Measurements from ENCODE around the gene SLC66A2.
A peak's percentile ranks its signal among the peaks of the same experiment; 100 is the strongest.
"Not testable (repeated sequence)": the region's sequence is repeated elsewhere in the genome, so short reads cannot be mapped to it uniquely, and the experiment has no call there.

Gene SLC66A2

DNA sequence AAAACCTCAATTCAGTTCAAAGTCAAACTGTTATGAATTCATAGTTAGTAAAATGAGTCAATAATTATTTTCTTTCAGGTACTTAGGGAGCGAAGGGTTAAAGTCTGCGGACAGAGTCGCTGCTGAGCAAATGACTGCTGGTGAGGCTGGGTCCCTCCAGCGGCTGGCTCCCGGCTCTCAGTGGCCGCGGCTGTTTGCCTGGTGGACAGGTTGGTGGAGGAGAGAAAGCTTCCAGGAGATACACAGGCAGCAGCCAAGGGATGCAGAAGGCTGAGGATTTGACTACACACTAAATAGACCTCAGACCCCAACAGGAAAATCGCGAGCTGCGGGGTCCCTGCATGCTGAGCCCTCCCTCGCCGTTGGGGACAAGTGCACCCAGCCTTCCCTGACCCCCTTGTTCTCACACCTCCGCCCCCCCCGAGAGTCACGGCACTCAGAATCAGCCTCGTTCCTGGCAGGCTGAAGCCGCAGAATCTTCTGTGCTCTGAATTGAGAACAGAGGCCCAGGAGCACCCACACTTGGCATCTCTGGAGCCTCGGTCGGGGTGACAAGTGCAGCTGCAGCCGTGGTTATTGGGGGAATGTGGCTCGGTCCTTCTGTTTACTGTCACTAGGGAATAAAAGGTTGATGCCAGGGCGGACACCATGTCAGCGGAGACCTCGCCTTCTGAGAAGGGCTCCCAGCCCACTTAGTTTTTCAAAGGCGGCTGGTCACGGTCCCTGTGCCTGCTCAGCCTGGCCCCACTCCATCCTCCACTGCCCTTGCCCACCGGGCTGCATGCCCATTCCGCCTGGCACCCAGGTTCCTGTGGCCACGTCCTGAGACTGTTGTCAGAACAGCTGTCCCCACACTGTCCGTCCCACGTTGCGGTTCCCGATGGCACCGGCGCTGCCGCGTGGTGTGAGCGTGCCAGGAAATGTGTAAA, 74.0 kb downstream of the SLC66A2 start:
- no peak for DNase-seq

DNA sequence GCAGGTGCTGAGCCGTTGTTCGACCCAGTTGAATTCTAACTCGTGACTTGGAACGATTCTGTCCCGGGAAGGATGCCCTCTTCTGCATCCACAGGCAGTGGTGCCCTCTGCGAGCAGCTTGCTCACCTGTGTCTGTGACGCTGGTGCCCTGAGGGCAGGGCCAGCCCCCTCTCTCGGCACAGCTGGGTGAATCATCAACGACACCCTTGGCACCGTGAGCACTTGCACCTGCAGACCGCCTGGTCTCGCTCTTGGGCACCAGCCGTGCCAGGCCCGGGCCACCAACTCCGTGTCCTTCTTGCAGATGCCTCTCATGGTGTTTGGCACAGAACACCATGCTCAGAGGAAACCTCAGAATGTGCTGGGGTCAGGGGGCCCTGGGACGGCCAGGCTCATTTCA, 75.0 kb downstream of the SLC66A2 start:
- peak; percentile 29 for DNase-seq

- no peak for DNase-seq
Measured at GRCh38 chr18:79875931-79876461, 75.5 kb downstream of the SLC66A2 start.

GRCh38 chr18:79875531-79875919, 75.9 kb downstream of the SLC66A2 start:
- DNase-seq = no peak

GRCh38 chr18:79874553-79875530, 76.6 kb downstream of the SLC66A2 start:
- no peak for DNase-seq

GRCh38 chr18:79873449-79874110, 77.9 kb downstream of the SLC66A2 start:
- no peak for DNase-seq

GRCh38 chr18:79872527-79873444, 78.7 kb downstream of the SLC66A2 start:
- DNase-seq = no peak

- DNase-seq = no peak
Measured at GRCh38 chr18:79871481-79872091, 79.9 kb downstream of the SLC66A2 start.

- no peak for DNase-seq
Measured at GRCh38 chr18:79871026-79871390, 80.4 kb downstream of the SLC66A2 start.

GRCh38 chr18:79870301-79871025, 81.0 kb downstream of the SLC66A2 start:
- DNase-seq = no peak

- no peak for DNase-seq
Measured at GRCh38 chr18:79869591-79870300, 81.7 kb downstream of the SLC66A2 start.

- no peak for DNase-seq
Measured at GRCh38 chr18:79868811-79869541, 82.5 kb downstream of the SLC66A2 start.

- DNase-seq = no peak
Measured at GRCh38 chr18:79868168-79868784, 83.2 kb downstream of the SLC66A2 start.

DNA sequence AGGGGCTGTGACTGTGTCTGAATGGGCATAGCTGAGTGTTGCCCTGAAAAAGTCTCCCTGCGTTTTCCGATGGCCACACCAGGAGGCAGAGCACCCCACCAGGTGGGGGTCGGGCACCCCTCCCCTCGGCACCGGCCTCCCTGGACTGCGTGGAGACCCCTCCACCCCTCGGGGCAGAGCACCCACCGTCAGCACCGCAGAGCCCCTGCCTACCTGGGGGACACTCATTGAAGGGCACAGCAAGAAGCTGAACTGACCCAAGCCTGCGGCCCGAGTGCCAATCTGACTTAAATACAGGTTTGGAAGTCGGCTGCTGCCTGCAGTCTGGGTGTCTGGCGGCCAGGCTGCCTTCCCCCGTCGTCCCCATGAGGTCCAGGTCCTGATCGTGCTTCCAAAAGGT, 83.8 kb downstream of the SLC66A2 start:
- no peak for DNase-seq

DNA sequence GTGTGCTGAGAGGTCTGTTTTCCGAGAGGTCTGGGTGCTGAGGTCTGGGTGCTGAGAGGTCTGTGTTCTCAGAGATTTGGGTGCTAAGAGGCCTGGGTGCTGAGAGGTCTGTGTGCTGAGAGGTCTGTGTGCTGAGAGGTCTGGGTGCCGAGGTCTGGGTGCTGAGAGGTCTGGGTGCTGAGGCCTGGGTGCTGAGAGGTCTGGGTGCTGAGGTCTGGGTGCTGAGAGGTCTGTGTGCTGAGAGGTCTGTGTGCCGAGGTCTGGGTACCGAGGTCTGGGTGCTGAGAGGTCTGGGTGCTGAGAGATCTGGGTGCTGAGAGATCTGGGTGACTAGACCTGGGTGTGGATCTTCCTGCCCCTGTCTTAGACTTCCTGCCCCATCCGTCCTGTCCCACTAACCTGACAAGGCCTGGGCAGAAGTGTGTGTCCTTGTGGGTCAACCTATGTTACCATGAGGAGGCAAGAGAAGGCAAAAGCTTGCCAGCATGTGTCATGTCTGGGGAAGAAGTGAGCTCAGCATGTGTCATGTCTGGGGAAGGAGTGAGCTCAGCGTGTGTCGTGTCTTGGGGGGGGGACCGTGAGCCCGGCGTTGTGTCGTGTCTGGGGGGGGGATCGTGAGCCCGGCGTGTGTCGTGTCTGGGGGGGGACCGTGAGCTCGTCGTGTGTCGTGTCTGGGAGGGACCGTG, 84.4 kb downstream of the SLC66A2 start:
- DNase-seq = no peak

- DNase-seq = not testable (repeated sequence)
Measured at GRCh38 chr18:79865951-79866350, 85.5 kb downstream of the SLC66A2 start.

DNA sequence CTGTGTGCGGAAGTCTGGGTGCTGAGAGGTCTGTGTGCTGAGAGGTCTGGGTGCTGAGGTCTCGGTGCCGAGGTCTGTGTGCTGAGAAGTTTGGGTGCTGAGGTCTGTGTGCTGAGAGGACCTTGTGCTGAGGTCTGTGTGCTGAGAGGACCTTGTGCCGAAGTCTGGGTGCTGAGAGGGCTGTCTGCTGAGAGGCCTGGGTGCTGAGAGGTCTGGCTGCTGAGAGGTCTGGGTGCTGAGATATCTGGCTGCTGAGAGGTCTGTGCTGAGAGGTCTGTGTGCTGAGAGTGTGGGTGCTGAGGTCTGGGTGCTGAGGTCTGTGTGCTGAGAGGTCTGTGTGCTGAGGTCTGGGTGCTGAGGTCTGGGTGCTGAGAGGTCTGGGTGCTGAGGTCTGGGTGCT, 86.5 kb downstream of the SLC66A2 start:
- DNase-seq = not testable (repeated sequence)
